GM12873 (cell line): ENCODE data around the gene TECR.

Experiments used
- TF ChIP-seq, protein P1 (sequence below): IDR thresholded peaks from 2 replicates; pipeline ENCODE4 v1.5.1; 2012; ENCODE audit warnings: low read depth, mild to moderate bottlenecking, moderate library complexity, low read length, control low read depth; ENCODE audit not compliant: insufficient read depth; ENCODE audit errors: missing control alignments

The TECR gene

DNA sequence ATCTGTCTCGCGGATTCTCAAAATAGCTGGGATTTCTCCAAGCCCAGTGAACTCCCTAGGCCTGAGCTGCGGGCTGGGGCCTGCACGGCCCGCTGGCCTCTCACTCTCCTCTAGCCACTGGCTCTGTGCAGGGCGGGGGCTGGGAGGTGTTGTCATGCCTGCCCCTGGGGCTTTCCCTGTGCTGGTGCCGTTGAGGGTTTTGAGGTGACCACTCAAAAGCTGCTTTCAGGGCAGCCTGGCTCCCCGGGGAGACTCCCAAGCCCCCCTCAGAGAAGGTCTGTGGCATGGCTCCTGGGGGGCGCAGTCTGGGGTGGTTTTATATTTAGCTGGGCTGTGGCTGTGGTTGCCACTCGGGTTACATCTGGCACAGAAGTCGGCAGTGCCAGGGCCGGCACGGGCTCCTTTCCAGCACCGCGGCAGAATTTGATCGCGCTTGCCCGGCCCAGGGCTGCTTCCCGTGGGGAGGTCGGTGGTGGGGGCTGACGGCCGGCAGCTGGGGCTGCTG is 32.5 kb downstream of the TECR start:
- TF ChIP-seq, protein P1, sequence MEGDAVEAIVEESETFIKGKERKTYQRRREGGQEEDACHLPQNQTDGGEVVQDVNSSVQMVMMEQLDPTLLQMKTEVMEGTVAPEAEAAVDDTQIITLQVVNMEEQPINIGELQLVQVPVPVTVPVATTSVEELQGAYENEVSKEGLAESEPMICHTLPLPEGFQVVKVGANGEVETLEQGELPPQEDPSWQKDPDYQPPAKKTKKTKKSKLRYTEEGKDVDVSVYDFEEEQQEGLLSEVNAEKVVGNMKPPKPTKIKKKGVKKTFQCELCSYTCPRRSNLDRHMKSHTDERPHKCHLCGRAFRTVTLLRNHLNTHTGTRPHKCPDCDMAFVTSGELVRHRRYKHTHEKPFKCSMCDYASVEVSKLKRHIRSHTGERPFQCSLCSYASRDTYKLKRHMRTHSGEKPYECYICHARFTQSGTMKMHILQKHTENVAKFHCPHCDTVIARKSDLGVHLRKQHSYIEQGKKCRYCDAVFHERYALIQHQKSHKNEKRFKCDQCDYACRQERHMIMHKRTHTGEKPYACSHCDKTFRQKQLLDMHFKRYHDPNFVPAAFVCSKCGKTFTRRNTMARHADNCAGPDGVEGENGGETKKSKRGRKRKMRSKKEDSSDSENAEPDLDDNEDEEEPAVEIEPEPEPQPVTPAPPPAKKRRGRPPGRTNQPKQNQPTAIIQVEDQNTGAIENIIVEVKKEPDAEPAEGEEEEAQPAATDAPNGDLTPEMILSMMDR: no peak

DNA sequence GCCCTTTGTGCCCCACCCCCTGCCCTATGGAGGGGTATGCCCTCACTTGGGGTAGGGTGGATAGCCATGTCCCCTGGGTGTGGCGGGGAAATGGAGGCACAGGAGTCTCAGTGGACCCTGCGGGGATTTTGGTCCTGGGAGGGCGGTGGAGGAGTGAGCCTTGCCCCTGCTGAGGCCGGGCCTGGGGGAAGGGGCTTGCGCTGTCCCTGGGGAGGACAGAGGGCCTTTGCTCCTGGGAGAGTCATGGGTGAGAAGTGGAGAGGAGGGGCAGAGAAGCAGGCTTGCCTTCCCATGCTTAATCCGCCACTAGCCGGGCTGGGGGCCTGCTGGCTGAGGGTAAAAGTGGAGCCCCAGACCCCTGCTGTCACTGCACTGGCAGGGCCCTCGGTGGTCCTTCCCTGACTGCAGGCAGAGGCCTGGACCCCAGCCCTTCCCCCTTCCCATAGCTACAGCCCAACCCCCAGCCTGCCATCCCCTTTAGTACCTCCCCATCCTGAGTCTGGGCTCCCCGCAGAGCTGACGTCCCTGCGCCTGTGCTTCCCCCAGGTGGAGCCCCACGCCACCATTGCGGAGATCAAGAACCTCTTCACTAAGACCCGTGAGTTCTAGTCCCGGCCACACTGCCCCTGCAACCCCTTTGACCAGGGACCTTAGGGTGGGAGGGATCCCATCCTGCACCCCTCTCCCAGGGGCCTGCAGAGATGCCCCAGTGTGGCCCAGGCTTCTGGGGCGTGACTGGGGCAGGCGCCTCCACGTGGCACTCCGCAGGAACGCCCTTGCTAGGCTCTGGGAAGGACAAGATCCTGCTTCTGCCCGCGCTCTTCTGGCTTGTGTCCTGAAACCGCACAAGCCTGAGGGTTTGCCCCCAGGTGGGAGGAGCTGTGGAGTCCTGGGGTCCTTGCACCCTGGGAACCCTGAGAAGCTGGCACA is 33.5 kb downstream of the TECR start:
- TF ChIP-seq, protein P1: no peak

DNA sequence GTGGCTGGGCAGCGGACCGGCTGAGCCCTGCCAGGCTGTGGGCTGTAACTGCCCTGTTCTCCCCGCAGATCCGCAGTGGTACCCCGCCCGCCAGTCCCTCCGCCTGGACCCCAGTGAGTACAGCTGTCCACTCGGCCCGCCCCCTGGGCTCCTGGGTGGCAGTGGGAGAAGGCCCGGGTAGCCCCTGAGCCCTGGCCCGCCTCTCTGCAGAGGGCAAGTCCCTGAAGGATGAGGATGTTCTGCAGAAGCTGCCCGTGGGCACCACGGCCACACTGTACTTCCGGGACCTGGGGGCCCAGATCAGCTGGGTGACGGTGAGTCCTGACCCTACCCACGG is 34.2 kb downstream of the TECR start:
- TF ChIP-seq, protein P1: no peak

DNA sequence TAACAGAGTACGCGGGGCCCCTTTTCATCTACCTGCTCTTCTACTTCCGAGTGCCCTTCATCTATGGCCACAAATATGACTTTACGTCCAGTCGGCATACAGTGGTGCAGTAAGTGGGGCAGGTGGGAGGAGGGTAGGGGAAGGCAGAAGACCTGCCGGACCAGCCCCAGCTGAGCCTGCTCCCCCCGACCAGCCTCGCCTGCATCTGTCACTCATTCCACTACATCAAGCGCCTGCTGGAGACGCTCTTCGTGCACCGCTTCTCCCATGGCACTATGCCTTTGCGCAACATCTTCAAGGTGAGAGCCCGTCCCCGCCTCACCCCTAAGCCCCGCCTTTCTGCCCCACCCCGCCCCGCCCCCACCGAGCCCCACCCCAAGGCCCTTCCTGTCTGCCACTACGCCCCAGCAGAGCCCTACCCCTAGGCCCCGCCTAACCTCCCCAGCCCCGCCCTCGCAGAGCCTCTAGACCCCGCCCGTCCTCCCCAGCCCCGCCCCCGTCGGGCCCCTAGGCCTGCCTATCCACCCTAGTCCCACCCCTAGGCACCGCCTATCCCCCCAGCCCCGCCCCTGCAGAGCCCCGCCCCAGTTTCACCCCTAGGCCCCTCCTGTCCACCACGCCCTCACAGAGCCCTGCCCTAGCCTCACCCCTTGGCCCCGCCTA is 34.7 kb downstream of the TECR start:
- TF ChIP-seq, protein P1: no peak

DNA sequence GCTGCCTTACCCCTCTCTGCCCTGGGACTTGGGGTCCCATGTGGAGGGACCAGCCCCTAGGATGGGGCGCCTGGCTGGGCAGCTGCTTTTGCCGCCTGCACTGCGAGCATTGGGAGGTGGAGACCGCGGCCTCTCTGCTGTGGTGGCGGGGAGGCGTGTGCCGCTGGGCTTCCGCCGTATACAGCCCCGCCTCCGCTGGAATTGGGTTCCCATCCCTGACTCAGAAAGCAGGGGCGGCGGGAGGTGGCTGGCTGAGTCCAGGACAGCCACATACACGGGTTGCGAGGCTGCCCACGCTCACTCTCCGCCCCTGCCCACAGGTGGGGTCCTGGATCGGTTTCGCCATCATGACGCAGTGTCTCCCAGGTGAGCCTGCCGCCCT is 35.9 kb downstream of the TECR start:
- TF ChIP-seq, protein P1: no peak

DNA sequence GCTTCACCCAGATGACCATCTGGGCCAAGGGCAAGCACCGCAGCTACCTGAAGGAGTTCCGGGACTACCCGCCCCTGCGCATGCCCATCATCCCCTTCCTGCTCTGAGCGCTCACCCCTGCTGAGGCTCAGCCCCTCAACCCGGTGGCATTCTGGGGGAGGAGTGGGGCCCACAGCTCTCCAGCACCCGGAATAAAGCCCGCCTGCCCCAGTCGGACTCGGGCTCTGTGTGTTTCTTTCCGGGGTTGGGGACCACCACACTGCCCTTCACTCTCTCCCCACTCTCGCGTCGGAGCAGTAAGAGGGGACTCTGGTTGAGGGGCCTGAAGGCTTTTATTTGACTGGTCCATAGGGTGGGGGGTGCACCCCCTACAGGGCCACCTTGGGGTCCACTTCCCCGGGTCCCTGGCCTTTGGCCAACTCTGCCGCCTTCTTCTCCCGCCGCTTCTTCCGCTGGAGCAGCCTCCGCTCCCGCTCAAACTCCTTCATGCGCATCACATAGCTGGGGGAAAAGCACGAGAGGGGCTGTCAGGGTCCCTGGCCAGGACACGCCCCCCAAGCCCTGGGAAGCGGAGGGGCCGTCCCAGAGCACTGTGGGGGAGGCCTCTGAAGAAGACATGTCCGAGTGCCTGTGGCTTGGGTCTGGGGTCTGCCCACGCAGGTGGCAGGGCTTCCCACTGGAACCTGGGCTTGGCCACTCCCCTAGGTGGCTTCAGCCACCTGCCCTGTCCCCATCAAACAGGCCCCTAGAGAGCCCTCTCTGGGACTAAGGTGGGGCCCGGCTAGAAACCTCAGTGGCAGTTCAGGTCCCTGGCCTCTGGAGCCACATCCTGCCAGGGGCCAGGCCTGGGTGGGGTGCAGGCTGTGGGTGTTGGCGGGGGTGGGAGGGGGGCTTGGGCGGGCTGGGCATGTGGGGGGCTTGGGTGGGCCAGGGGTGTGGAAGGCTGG is 36.6 kb downstream of the TECR start:
- TF ChIP-seq, protein P1: no peak
